ENCODE data around the gene ARSA.

The ARSA gene

GRCh38 chr22:50600538-50600937 is 27.4 kb downstream of the ARSA start, which contains the start of gene MAPK8IP2:
TSS of gene MAPK8IP2 (plus strand) at chr22:50600793. CDS start at chr22:50600819, 26 bp downstream.
- no peak for DNase-seq (ENCODE audit: low read depth)
- TF ChIP-seq CTCF (conservative IDR thresholded peaks at IDR 0.05; ENCODE audit: control insufficient read depth, insufficient read depth, low read depth, low read length), result no peak
- H3K4me3 ChIP-seq (ENCODE audit: control insufficient read depth, low read depth, low read length), result no peak within 1 kb of the TSS

- TF ChIP-seq CTCF (conservative IDR thresholded peaks at IDR 0.05; ENCODE audit: control insufficient read depth, insufficient read depth, low read depth, low read length), result no peak
- no peak overlapping the region for H3K4me3 ChIP-seq (ENCODE audit: control insufficient read depth, low read depth, low read length)
- no peak for DNase-seq (ENCODE audit: low read depth)
Measured at GRCh38 chr22:50599816-50600455, 28.0 kb downstream of the ARSA start.

GRCh38 chr22:50597097-50597496 is 30.9 kb downstream of the ARSA start:
- DNase-seq (ENCODE audit: low read depth), result no peak
- no peak overlapping the region for H3K4me3 ChIP-seq (ENCODE audit: control insufficient read depth, low read depth, low read length)
- no peak for TF ChIP-seq CTCF (conservative IDR thresholded peaks at IDR 0.05; ENCODE audit: control insufficient read depth, insufficient read depth, low read depth, low read length)

- H3K4me3 ChIP-seq (ENCODE audit: control insufficient read depth, low read depth, low read length), result no peak overlapping the region
- no peak for DNase-seq (ENCODE audit: low read depth)
- no peak for TF ChIP-seq CTCF (conservative IDR thresholded peaks at IDR 0.05; ENCODE audit: control insufficient read depth, insufficient read depth, low read depth, low read length)
Measured at GRCh38 chr22:50595189-50595588, 32.8 kb downstream of the ARSA start.

GRCh38 chr22:50587407-50587806 is 40.5 kb downstream of the ARSA start:
- no peak for DNase-seq (ENCODE audit: low read depth)
- TF ChIP-seq CTCF (conservative IDR thresholded peaks at IDR 0.05; ENCODE audit: control insufficient read depth, insufficient read depth, low read depth, low read length), result no peak

GRCh38 chr22:50586416-50586815 is 41.5 kb downstream of the ARSA start:
- DNase-seq (ENCODE audit: low read depth), result no peak
- H3K4me3 ChIP-seq (ENCODE audit: control insufficient read depth, low read depth, low read length), result no peak overlapping the region
- no peak for TF ChIP-seq CTCF (conservative IDR thresholded peaks at IDR 0.05; ENCODE audit: control insufficient read depth, insufficient read depth, low read depth, low read length)

More at GRCh38 chr22:50587407-50587806, 40.5 kb downstream of the ARSA start:
- H3K4me3 ChIP-seq (ENCODE audit: control insufficient read depth, low read depth, low read length), result no peak overlapping the region
